NT2/D1 (cell line): ENCODE results near the gene DESI2.
"Not testable (repeated sequence)": the region's sequence is repeated elsewhere in the genome, so short reads cannot be mapped to it uniquely, and the experiment has no call there.

Source experiments
- YY1 ChIP-seq: IDR thresholded peaks from 2 replicates; pipeline ENCODE4 v1.6.1; 2011; ENCODE audit not compliant: insufficient read length, insufficient read depth
- ZNF274 ChIP-seq: IDR thresholded peaks from 2 replicates; pipeline ENCODE4 v1.6.1; 2011; ENCODE audit warnings: mild to moderate bottlenecking, low read depth, low read length

- not testable (repeated sequence) for TF ChIP-seq ZNF274, YY1
These were observed 29.2 kb downstream of the DESI2 start for GRCh38 chr1:244682087-244682486.
